Stimulated activated CD4-positive, alpha-beta T cell treated with anti-CD3 and anti-CD28 coated beads, Interleukin-12 subunit alpha, Interleukin-12 subunit beta, amount 100 ng/mL, for 4 hours (primary cell): ENCODE results near the gene CNOT10.

Experiments used
- DNase-seq: peaks from one replicate; pipeline ENCODE4 v3.0.0-alpha.2; 2020

The CNOT10 gene

DNA sequence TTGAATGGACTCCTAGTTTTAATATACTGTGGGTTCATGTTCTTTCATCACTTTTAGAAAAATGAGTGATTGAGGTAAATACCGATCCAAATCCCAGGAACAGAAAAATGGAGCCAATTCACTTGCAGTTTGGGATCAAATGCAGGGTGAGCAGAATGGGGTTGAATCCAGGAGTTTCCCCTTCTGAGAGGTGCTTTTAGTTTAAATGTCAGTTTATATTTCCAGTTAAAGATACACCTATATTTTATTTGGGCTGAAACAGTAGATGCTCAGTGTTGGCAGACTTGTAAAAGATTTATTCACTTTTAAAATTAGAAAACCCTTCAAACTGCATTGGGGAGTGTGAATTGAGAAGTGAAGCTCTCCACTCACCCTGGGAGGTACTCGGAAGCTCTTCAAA lies 135.4 kb downstream of the CNOT10 start:
- no peak for DNase-seq

DNA sequence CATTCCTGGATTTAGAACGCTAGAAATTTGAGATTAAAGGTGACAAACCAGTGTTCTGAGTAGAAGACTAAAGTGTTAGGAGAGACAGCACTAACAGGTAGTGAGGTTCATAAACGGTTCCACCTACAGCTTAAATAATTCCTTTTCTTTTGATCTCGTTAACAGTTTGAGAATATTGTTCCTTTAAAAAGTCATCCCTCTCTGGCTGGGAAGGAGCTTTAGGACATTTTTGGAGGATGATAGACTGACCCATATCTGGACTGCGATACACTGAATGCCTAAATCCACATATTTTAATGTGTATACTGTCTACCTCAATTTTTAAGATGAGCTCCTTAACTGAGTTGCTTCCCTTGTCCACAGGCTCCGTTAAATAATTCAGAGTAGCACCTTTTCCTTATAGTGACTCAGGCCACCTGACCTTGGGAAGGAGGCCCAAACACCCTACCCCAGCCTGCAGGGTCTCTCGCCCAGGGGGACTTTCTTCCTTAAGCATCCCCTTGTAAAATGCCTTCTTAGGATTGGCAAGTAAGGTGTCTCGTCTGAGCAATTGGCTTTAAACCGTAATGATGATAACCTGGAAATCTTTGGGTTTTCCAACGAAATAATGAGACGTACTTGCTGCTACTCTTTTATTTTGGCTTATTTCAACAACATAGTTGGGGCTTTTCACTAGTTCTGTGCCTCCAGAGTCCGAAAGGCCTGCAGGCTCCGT lies 136.1 kb downstream of the CNOT10 start:
- no peak for DNase-seq

DNA sequence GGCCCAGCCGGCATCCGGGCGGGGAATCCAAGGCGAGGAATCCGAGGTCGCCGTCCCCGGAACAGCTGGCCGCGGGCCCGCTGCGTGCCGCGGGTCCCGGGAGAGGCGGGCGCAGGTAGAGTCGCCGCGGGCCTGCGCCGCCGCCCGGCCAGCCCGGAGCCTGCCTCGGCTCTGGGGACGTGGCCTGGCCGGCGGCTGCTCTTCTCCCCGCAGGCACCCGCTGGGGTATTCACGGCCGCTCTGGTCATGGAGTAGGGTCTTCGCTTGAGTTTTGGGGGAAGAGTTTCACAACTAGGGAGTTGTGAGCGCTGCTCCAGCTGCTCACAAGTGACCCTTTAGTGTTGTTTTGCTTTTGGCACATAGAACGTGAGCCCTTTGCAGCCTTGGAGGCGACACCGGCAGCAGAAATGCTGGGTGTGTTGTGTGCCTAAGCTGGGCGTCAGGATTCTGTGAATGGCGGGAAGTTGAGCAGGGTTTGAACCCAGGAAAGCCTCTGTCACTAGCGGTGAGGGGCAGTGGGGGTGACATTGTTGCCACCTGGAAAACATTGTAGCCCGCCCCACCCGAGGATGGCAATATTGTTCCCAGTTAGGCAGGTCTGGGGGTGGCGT lies 136.8 kb downstream of the CNOT10 start:
- DNase-seq: no peak

DNA sequence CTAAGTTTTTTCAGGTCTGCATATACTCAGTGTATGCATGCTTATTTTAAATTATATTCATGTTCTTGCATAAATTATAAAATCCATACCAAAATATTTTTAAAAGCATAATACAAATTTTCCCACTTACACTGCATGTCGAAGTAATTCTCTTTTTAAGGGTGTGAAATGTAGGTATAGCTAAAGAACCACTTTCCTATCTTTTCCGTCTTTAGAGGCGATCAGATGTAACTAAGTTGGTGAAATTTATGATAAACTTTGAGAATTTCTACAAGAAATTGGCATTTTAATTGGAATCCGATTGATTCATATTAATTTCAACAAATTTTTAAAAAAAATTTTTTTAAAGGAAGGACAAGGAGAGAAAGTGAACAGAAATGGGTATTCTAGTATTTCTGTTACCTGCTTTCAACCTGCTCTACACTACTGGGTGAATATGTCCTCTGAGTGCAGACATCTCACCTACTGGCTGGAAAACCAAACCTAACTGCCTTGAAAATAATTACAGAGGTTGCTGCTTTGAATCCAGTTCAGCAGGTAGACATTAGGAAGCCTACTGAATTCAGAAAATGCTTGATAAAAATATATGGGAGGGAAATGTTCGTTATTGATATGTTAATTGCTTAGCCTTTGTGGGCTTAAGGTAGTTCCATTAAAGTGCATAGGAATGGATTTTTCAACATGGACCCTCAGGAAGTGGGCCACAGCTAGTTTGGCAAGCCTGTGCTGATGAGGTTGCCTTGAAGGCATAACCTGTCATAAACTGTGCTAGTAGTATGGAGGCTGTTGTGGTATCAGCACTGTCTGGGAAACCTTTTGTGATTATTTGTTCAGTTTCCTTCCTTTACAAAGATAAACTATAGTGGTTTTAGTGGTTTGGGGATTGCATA lies 137.9 kb downstream of the CNOT10 start:
- DNase-seq: no peak
